ENCODE results near the gene GIT2.

DNA sequence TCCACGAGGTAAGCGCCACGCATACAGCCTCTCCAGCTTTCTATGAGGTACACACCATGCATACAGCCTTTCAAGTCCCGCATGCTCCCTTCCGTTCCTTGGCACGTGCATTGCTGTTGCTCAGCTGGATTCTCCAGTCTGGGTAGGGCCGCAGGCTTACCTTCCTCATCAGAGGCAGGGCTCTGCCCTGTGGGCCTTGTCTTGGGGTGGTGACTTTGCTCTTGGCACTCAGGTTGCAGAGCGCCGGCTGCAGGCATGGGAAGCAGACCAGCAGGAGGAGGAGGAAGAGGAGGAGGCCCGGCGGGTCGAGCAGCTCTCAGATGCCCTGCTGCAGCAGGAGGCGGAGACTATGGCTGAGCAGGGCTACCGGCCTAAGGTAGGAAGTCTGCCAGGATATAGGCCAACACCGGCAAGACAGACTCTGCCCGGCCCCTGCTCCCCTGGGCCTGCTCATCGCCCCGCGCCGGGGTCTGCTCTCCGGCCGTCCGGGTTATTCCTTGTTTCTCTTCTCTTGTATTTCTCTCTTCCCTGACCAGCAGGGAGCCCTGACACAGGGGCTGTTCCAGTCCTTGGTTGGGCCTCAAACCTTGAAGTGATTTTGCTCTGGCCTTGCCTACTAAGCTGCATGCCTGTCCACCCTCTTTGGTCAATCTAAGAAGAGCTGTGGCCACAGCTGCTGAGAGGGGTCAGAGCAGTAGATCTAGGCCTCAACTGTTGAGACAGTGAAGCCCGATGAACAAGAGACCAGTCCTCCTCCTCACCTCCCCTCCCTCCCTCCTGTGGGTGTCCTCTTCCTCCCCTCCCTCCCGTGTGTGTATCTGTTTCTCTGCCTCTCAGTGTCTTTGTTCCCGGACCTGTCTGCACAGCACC, 80.8 kb downstream of the GIT2 start:
- TF ChIP-seq, protein P1, sequence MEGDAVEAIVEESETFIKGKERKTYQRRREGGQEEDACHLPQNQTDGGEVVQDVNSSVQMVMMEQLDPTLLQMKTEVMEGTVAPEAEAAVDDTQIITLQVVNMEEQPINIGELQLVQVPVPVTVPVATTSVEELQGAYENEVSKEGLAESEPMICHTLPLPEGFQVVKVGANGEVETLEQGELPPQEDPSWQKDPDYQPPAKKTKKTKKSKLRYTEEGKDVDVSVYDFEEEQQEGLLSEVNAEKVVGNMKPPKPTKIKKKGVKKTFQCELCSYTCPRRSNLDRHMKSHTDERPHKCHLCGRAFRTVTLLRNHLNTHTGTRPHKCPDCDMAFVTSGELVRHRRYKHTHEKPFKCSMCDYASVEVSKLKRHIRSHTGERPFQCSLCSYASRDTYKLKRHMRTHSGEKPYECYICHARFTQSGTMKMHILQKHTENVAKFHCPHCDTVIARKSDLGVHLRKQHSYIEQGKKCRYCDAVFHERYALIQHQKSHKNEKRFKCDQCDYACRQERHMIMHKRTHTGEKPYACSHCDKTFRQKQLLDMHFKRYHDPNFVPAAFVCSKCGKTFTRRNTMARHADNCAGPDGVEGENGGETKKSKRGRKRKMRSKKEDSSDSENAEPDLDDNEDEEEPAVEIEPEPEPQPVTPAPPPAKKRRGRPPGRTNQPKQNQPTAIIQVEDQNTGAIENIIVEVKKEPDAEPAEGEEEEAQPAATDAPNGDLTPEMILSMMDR (IDR thresholded peaks at IDR 0.05; ENCODE audit: poor library complexity), result no peak
- TF ChIP-seq EZH2 (IDR thresholded peaks at IDR 0.05; ENCODE audit: borderline replicate concordance), result no peak

Measured in hepatocyte (in vitro differentiated cells).